ENCODE data around the gene DDX20.

DDX20 gene

DNA sequence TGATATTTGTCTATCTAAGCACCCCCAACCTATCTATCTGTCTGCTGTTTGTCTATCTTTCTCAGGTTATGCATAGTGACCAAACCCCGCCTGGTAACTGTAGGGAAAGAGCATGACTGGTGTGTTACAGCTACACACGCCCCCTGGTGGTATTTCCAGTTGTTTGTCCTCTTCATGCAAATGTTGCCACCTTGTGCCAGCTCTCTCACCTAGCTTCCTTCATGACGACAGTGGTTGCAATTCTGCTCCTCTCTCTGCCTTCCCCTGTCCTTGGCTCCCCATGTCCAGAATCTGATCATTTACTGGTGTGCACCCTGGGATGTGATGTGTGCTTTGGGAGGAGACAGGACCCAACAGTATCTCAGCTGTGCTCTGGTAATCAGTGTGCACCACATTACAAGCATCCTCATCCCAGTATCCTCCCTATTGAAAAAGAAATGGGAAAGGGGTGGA, 8.4 kb upstream of the DDX20 start:
- DNase-seq (ENCODE audit: low read depth in 4 of 4, low spot score in 1 of 4), result peak in 3 of 4 experiments; percentile 47 to 65 (median 50)

DNA sequence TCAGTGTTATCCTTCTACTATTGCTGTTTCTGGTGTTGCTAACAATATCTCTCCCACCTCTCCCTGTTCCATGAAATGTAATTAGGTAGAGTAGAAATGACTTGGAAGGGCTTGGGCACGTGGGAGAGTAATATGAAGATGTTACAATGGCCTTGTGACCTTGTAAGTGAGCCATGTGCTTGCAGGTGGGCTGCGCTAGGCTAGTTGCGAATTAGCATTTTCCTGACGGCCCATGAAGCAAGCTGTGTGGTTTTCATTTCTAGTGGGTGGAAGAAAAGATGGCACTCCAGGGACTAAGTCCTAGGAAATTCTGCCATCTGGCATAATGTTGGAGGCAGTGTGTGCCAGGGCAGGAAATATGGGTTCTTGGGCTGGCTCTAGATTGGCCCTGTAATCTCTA, 7.8 kb upstream of the DDX20 start:
- no peak for DNase-seq (ENCODE audit: low read depth in 4 of 4, low spot score in 1 of 4)

DNA sequence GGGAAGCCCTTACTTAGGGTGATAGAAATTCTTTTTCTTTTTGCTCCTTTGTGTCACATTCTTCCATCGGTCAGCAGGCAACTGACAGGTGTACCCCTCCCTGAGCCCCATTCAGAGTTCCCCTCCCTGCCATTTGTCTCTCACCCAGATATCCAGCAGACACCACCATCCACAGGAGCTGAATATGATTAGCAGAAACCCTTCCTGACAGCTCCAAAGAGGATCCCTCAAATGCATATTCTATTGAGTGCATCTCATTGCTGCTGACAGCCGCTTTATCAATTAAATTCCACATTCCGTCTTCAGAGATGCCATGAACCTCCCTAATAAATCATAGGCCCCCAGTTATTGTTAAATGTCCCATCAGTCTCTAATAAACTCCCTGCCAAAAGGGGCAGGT, 6.1 kb upstream of the DDX20 start:
- DNase-seq (ENCODE audit: low read depth in 4 of 4, low spot score in 1 of 4), result no peak

DNA sequence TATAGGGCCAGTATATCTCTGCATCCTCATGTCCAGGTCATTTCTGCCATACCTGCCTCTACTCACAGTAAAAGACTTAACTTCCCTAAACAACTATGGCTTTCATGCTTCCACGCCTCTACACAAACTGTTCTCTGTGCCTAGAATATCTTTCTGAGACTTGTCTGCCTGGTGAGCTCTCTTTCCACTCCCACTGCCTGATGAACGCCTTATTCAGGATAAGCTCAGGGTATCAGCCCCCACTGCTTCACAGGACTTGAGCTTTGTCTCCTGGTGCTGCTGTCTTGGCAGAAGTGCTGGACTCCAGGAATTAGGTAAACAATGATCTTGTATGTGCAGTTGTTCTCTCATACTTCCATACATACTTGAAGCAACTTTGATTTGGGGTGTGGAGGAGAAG, 4.8 kb upstream of the DDX20 start:
- no peak for DNase-seq (ENCODE audit: low read depth in 4 of 4, low spot score in 1 of 4)

DNA sequence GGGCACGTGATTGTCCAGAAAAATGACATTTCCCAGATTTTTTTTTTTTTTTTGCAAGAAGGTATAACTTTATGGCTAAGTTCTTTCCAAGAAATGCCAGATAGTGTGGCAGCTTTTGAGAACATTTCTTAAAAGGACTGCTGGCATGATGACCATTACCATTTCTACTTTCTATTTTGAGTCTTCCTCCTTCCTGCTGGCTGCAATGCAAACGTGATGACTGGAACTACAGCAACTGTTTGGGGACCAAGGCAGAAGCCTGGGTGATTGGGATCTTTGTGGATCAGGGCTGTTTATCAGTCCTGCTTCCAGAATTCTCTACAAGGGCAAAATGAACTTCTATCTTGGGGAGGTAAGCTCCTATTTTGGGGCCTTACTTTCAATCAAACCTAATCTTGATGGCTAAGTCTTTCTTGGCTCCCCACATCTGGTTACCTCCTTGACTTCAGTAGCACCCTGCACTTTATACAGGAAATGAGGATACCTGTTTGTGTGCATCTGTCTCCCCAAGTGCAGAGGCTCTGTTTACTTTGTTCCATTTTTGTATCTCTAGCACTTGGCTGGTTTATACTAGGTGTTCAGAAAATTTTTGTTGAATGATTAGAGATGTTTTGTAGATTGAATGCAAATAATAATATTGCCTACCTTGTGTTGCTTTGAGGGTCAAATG, 3.7 kb upstream of the DDX20 start:
- no peak for DNase-seq (ENCODE audit: low read depth in 4 of 4, low spot score in 1 of 4)

DNA sequence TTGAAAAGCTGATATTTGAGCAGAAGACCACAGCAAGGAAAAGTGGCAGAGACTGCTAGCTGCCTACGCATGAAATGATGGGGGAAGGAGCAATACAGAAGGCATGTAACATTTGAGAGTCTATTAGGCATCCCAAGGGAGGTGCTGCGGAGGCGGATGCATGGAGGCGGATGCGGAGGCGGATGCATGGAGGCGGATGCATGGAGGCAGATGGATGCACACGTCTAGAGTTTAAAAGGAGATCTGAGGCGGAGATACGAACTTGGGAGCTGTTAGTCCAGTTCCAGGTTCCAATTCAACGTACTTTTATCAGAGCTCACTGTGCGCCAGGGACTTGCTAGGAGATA, 744 bp upstream of the DDX20 start:
- DNase-seq (ENCODE audit: low read depth in 4 of 4, low spot score in 1 of 4), result peak in 1 of 4 experiments; percentile 13

DNA sequence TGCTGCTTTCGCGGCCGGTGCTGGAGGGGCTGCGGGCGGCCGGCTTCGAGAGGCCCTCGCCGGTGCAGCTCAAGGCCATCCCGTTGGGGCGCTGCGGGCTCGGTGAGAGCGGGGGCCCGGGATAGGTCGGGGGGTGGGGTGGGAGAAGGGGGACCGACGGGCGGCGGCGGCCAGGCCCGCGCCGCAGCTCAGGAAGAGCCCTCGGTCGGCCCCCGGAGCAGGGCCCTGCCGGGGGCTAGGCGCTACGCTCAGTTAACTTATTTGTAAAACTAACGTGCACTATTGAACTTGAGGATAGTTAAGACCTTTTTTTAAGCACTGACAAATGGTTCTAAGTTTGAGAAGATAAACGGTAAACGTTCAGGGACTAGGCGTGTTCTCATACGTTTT, 418 bp downstream of the DDX20 start:
- no peak for DNase-seq (ENCODE audit: low read depth in 4 of 4, low spot score in 1 of 4)

DNA sequence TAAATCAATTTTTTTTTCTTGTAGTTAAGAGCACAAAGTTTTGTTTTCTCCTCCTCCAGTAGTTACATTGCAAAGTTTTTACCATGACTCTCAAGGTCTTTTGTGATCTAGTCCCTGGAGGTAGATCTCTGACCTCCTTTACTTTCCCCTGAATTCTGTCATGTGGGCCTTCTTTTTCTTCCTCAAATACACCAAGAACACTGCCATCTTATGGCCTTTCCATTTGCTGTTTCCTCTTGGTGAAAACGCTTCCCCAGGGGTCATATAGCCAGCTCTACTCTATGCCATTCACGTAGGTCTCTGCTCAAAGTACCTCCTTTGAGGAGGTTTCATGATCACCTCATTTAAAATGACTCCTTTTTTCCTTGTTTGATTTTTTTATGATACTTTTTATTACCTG, 2.7 kb downstream of the DDX20 start:
- DNase-seq (ENCODE audit: low read depth in 4 of 4, low spot score in 1 of 4), result no peak

DNA sequence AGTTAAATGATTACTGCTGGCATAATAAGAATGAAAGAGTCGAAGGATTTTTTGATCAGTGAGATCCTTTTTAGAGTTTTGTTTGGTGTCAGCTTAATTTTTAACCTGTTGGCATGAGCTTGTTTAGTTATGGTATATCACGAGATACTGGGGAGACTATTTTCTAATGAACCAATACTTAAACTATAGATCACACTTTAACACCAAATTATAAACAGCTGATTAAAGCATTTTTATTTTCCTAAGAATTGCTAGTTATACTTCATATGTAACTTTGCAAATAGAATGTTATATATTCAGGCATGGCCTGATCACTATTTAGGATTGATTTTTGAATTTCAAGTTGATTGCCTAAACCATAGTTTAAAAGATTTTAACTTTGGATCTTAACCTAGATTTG, 6.0 kb downstream of the DDX20 start:
- DNase-seq (ENCODE audit: low read depth in 4 of 4, low spot score in 1 of 4), result no peak

DNA sequence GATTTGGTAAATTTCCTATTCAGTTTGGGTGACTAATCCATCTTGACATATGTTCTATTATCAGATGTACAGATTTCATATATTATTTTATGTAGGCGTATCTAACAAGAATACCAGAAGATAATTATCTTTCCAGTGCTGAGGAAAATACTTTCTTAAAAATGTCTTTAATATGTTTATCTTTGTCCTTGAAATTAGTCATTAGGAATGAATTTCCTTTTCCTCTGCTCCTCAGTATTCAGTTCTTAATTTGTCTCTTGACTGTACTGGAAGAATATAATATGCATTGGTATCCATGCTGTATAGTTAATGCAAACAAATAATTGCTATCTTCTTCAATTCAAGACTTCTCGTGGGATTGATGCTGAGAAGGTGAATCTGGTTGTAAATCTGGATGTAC, 6.6 kb downstream of the DDX20 start:
- DNase-seq (ENCODE audit: low read depth in 4 of 4, low spot score in 1 of 4), result no peak

DNA sequence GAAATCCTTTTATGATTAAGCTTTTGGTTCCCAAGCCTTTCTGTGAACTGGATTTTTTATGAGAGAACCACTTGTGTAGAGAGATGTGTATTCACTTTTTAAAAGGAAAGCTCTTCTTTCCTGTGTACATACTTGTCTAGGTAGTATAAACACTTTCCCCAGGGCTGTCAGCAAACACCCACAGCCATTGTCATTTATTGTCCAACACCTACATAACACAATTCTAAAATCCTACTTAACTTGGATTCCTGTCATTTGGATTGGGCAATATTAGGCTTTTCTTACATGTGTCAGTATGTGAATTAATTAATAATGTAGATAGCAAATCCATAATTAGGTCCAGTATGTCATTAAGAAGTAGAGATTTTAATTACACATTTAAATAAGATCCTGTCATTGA, 12.3 kb downstream of the DDX20 start:
- no peak for DNase-seq (ENCODE audit: low read depth in 4 of 4, low spot score in 1 of 4)

DNA sequence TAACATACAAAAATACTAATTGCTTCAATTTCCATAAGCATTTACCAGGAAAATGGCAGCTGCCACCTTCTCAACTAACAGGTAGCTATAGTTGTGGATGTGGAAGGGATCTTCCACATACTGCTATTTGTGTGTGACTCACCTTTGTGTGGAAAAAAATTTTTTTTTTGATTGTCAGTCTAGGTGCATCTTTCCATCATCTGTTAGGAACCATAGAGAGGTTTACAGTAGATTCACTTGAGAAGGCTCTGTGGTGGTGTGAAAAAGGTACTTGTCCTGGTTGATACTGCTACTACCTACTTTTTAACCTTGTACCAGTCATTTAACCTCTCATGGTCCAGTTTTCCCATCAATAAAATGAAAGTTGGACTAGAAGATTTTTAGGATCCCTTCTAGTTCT, 12.9 kb downstream of the DDX20 start:
- DNase-seq (ENCODE audit: low read depth in 4 of 4, low spot score in 1 of 4), result no peak

DNA sequence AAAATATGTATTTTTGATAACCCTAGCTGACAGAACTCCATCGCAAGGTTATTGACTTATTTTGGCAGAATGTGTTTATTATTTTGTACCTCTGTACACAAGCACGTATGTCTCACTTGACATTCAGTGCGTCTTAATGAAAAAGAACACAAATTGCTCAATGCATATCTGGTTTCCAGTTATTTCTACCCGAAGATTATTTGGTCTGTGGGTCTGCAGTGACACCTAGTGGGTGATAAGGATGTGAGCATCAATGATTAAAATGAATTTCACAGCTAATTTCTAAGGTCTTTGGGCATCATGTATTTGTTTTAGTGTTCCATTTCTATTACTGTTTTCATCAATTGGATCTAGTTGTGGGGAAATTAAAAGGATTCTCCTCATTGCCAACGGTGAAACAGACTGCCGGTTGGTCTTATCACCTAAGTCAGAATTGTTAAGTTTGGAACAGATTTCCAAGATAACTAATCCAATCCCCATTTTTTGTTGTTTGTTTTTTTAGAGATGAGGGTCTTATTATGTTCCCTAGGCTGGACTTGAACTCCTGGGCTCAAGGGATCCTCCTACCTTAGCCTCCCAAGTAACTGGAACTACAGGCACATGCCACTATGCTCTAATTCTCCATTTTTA, 13.9 kb downstream of the DDX20 start:
- DNase-seq (ENCODE audit: low read depth in 4 of 4, low spot score in 1 of 4), result peak in 3 of 4 experiments; percentile 6 to 20 (median 11)

DNA sequence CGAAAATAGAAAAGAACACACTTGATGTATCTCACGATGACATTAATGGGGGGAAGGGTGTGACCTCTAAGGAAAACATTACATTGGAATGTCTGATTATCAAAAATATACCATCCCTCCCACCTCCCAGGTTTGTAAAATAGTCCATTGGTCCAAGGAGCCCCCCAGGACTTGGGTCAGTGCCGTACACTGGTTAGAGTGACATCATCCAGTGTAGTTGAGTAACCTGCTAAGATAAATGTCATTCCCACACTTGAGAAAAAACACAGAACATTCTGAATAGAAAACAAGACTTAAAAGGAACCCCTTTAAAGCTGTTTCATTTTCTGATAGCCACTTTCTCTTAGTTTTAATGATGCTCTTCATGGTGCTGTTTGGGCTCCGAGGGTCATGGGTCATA, 15.2 kb downstream of the DDX20 start:
- no peak for DNase-seq (ENCODE audit: low read depth in 4 of 4, low spot score in 1 of 4)

DNA sequence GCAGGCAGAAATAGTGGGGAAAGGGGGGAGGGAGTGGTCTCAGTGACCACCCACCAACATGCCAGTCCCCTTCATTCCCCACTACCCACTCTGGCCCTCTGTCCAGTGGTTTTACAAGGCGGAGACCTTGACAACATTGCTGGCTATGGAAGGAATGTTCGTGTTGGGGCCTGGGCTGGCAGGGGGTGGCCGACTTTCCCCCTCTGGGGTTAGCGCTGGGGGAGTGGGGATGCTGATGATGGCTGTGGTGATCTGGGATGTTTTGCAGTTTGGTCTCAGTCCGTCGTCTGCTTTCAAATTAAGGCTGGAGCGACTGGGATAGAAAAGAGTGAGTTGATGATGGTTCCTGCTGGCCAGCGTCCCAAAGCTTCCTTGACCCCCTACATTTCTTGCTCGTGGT, 20.3 kb downstream of the DDX20 start:
- no peak for DNase-seq (ENCODE audit: low read depth in 4 of 4, low spot score in 1 of 4)

DNA sequence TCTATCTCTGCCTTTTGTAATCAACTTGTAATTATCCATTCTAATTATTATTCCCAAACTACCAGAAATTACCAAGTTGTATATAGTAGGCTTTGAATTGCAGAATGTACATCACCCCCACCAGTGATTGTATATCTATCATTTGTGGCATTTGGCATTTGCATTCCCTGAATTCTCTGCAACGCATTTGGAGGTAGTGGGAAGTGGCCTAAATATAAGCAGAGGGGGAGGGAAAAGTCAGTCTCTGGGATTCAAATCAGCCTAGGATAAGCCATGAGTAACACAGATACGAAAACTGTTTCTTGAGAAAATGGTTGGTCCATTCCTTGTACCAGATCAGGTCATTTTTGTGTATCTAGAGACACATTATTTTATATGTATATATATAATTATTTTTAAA, 20.7 kb downstream of the DDX20 start:
- DNase-seq (ENCODE audit: low read depth in 4 of 4, low spot score in 1 of 4), result no peak

DNA sequence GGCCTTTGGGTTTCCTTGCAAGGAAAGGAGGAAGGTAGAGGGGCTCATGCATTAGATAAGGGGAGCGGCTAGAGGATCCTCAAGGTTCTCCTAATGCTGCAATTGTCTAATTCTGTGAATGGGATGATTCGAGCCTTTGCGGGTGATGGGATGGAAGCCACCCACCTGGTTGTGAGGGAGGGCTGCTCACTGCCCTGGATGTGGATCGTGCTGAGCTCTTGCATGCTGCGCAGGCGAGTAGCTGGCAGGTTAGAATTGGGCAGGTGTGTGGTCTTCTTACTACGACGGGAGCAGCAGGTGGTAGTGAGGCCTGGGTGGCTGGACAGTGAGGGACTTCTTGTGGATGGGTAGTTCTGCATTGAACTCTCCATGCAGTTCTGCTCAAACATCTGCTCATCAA, 21.2 kb downstream of the DDX20 start:
- DNase-seq (ENCODE audit: low read depth in 4 of 4, low spot score in 1 of 4), result no peak

DNA sequence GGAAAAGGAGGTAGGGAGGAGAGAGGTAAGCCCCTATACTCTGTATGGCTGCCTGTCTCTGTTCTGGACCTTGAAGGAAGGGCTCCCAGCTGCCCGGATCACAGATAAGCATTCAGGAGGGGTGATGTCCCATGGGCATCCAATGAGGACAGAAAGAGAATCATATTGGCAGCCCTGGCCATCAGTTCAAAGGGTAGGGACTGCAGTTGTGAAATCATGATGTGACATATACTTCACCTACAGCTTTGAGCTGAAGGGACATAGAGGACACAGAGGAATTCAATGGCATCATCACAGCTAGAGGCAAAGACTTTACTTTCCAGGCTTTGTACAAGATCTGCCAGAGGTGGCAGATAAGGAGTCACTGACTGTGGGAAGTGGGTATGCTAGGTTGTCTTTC, 21.6 kb downstream of the DDX20 start:
- no peak for DNase-seq (ENCODE audit: low read depth in 4 of 4, low spot score in 1 of 4)

DNA sequence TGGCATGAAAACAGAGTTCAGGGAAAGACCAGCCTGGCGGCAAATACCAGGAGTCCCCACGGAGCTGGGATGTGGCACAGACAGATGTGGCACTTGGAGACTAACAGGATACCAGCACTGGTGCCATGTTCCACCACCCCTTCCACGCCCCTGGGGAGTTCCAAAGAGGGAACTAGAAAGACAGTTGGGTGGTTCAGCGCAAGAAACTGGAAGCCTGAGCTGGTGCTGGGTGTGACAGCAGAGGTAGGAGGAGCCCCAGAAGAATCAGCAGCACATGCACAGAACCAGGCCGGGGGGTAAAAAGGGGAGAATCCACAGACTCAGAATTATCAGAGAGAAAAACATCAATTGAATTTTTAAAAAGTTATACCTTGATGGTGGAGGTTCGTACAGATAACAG, 22.4 kb downstream of the DDX20 start:
- no peak for DNase-seq (ENCODE audit: low read depth in 4 of 4, low spot score in 1 of 4)

DNA sequence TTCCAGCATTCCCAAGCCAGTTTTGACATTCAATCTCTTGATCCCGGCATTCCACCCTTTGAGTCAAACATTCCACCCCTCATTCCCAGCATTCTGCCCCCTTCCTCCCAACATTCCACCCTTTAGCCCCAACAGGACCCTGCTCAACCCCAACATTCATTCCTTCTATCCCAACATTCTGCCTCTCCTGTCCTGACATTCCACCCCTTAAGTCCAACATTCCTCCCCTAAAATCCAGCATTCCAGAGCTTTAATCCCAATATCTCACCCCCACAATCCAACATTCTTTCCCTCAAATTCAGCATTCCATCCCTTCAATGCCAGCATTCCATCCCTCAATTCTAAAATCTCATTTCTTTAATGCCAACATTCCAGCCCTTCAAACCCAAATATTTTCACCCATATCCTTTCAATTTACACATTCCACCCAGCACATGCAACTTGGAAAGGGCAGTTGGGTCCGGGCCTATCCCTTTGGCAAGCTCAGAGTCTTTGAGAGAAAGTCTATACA, 22.9 kb downstream of the DDX20 start:
- no peak for DNase-seq (ENCODE audit: low read depth in 4 of 4, low spot score in 1 of 4)

DNA sequence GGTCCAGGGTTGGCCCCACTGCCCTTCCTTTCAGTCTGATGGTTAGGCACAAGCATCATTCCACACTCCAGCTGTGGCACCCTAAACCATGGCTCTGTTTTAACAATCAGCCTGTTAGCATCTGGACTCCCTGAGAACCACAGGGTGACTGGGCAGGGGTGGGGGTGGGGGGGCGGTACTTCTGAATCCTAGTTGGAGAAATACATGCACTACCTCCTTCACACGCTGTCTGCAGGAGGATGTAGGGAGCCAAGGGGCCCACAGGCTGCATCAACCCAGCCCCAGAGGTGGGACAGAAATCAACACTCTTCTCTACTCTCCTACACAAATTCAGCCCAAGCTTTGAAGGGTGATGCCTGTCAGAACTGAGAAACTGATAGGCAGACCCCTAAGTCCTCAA, 23.8 kb downstream of the DDX20 start:
- DNase-seq (ENCODE audit: low read depth in 4 of 4, low spot score in 1 of 4), result no peak

DNA sequence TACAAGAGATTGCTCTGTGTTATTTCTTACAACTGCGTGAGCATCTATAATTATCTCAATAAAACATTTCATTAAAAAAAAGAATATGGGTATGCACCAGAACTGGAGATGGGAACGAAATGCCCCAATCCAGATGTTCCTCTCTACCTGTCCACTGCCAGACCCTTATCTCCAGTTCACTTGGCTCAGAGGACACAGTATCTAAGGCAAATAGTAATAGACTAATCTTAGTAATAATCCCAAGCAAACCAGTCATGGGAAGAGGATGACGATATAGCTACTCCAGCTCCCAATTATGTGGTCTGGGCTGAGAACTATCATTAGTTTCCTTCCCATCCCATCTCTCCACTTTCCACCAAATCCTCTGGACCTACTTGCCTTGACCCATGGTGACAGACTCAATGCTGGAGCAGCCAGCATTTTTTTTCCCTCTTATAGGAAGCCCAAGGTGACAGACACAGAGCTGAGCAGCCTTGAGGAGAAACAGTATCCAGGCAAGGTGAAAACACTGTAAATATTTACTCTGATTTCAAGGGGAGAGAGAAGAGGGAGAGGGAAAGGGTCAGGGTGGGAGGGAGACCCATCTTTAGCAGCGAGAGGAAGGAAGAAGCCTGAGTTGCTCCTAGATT, 28.7 kb downstream of the DDX20 start:
- no peak for DNase-seq (ENCODE audit: low read depth in 4 of 4, low spot score in 1 of 4)
